Amniotic stem cell (primary cell): ENCODE results near the gene SLC27A6.
"Not testable (repeated sequence)": the region's sequence is repeated elsewhere in the genome, so short reads cannot be mapped to it uniquely, and the experiment has no call there.

Experiments
- DNase-seq: peaks from one replicate; lab custom pipeline; 2025; lab: John Stamatoyannopoulos, UW

Gene SLC27A6

DNA sequence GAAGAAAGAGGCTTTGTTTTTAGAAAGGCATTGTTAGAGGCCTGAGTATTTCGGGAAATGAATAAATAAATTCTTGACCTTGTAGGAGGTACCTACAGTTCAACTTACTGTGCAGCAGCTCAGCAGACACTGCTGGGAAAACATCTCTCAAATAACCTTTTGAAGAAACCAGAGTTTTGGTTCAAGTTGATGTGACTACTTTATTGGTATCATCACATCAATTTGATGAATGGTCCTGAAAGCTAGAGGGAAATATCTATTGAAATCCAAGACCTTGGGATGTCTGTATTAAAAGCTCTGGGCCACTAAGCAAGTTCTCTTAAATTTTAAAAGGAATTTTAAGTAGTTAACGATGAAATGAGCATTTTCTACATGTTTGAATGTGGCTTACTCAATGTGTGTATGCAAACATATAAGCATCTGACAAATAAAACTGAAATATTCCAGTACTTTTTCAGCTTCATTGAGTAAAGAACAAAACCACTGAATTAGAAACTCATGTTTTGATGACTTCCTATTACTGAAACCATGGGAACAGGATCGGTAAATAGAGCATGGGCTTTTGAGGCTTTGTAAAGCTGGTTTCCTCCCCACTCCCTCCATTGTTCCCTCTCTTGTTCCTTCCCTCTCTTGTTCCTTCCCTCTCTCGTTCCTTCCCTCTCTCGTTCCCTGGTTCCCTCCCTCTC, 36.7 kb downstream of the SLC27A6 start:
- DNase-seq: no peak

DNA sequence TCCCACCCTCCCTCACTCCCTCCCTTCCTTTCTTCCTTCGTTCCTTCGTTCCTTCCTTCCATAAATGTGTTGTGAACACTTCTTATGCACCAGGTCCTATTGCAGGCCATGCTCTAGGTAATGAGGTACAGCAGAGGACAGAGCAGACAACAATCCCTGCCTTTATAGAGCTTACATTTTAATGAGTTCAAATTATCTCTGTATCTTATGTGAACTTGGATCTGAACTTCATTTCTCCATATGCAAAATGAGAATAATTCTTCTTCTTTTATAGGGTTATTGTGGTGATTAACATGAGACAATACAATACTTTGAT, 37.2 kb downstream of the SLC27A6 start:
- no peak for DNase-seq

DNA sequence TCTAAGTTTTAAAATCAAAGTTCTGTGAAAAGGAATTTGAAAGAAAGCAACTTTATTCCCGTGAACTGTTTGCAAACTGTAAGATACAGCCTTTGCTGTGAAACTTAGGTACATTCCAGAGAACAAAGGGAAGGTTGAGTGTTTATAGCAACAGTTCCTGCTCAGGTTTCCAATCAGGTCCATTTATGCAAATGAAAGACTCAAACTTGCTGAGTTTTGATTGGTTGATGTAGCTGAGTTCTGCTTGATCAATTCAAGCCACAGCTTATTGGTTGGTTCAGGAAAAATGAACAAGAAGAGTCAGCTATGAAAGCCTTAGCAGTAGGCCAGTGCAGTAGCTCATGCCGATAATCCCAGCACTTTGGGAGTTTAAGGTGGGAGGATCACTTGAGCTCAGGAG, 37.9 kb downstream of the SLC27A6 start:
- DNase-seq: no peak

DNA sequence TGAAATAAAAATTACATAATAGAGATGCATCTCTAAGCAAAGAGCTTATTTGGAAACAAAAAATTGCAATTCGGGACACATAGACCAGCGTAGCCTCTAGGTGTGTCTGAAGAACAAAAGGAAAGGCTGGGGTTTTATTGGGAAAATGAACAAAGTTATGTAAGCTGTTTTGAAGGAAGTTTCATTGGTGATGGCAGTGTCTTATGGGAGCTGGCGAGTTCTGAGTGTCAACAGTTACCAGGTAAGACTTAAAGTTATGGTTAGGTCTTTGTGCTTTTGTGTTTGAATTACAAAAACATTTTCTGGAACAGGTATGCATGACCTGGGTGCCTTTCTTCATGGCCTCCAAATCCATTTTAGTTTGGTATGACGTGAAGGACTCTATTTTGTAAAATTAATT, 48.9 kb downstream of the SLC27A6 start:
- DNase-seq: no peak

DNA sequence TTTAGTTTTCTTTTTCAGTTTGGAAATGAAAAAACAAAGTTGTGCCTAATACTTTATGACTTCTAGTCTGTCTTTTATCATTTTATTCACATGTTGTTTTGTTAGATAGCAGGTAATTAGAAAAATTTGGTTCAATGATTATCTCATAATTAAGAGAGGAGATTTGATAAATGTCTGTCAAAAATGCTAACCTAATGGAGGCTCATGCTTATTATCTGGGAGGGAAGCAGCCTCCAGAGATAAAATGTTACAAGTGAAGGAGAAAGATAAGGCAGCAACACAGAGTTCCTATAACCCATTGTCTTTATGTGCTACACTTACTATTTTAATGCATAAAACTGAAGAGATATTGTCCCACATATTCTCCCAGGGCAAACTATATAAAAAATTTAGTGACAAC, 53.5 kb downstream of the SLC27A6 start:
- no peak for DNase-seq

DNA sequence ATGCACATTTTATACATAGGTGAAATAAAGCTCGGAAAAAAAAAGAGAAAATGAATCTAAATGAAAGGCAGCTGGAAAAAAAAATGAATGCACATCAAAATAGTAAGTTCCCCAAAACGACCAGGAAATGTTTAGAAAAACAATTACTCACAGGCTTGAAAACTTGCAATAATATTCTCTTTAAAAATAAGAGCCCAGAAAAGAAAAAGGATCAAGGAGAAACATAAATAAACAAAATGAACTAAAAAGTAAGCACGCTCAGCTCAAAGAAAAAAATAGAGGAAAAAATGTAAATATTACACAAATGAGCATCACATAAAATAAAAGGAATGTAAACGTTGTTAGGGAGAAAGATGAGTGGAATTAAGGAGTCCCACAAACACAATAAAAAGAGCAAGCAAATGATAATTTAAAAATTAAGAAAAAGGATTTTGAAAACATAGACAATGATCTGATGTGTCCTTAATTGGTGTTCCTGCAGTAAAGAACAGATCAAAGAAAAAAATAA, 54.2 kb downstream of the SLC27A6 start:
- DNase-seq: no peak

DNA sequence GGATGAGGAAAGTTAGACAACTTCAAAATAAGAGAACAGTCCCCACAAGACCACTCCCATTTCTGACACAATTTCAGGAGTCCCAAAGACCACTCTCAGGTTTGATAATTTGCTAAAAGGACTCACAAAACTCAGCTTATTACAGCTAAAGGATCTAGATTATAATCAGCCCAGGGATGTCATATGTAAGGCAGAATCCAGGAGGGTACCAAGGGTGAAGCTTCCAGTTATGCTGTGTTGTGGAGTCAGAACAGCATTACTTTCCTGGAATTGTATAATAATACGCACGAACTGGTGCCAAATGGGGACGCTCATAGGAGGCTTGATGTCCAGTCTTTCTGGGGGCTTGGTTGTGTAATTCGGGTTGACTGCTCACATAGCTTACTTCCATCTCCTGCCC, 55.4 kb downstream of the SLC27A6 start:
- DNase-seq: no peak

DNA sequence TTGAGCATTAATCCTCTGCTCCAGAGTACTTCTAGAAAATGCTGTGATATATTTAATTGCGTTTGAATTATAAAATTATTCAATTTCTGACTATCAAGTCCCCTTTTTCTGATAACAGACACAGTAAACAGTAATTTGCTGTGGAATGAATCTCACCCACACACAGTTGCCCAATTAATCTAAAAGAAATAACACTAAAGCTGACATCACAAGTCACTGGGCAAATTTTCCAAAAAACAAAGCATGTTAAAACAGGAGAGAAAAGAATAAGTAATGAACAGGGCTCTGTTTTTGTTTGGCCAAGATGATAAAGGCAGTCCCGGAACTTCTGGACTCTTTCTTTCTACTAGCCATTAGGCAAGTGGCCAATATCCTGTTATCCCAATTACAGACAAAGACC, 56.5 kb downstream of the SLC27A6 start:
- no peak for DNase-seq

DNA sequence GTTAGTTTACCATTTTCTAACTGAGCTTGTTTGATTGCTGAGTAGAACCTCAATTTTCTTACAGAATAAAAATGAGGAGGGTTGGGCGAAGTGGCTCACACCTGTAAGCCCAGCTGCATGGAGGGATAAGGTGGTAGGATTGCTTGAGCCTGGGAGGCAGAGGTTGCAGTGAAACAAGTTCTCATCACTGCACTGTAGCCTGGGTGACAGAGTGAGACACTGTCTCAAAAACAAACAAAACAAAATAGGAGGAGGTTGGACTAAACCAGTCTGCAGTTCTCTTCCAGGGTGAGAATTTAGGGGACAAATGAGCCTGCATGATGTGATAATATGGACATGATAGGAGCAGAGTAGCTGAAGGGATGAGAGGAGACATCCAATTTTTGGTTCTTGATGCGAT, 57.3 kb downstream of the SLC27A6 start:
- DNase-seq: no peak

DNA sequence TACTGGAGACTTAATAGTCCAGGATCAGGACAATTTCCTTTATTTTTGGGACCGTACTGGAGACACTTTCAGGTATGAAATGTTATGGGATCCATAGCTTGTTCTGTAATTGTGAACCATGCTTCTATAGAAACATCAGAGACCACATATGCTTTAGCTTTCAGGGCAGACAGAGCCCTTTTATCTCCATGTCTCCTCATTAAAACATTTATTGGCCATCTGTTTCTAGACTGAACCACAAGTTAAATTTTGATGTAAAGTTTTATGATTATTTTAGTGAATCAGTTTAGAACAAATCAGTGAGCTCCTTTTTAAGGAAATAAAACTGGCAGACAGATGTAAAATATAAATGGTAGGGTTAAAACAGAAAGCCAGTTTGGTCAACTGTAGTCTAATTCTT, 62.0 kb downstream of the SLC27A6 start:
- DNase-seq: no peak

DNA sequence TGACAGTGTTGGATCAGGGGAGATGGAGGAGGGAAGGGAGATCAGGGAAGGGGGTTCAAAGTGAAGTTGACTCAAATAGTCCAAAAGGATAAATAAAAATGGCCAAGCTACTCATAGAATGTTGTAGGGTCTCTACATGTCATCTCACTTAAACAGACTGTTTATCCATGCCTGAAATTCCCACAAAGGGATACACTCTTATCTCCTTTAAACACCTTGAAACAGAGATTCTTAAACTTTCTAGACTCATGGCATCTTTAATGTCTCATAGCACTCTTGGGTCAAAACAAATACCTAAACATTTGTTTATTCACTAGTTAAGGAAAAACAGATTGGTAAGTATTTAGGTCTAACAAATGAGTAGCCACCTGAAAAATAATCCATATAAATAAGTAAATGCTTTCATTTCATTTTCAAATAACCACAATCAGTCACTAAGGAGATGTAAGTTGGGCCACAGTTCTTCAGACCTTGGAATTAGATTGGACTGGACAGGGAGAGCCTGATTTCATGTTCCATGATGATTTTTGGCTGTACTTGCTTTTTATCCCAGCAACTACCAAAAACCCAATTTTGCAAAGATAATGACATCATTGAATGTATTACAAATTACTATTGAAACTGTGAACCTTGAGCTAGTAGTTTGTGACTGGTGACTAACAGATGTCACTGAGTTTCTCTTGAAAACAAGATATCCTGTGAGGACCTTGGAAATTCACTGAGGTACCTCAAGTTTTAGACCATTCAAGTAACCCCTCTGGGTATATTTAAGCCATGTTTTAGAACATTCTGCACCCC, 66.8 kb downstream of the SLC27A6 start:
- DNase-seq: no peak

DNA sequence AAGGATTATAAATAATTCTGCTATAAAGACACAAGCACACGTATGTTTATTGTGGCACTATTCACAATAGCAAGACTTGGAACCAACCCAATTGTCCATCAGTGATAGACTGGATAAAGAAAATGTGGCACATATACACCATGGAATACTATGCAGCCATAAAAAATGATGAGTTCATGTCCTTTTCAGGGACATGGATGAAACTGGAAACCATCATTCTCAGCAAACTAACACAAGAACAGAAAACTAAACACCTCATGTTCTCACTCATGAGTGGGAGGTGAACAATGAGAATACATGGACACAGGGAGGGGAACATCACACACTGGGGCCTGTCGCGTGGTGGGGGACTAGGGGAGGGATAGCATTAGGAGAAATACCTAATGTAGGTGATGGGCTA, 71.0 kb downstream of the SLC27A6 start:
- DNase-seq: not testable (repeated sequence)

DNA sequence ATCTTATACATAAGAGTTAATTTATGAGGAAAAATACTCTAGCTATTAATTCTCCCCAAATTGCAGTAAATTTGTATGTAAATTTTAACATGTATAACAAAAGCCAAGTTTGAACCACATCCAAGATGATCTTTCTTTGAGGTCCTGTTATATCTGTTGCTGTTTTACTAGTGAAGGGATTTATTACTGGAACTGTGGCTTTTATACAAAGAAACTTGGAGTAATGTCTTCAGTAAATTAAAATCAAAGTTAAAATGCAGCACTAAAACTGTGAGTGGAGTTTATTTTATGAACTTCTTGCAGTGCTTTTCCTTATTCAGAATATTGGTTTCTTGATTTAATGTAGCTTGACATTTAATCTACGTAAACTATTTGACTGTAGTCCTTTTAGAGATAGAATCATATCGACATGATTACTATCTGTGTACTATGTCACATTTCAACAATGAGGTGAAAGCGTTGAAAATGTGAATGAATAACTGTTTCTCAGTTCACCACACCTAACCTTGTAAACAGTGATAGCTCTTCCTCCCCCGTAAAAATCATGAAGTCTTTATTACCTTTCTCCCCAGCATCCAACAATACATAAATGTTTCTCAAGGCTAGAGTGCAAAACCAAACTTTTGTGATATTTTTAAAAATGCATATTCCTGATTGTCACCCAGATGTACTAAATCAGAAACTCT, 76.1 kb downstream of the SLC27A6 start:
- no peak for DNase-seq

DNA sequence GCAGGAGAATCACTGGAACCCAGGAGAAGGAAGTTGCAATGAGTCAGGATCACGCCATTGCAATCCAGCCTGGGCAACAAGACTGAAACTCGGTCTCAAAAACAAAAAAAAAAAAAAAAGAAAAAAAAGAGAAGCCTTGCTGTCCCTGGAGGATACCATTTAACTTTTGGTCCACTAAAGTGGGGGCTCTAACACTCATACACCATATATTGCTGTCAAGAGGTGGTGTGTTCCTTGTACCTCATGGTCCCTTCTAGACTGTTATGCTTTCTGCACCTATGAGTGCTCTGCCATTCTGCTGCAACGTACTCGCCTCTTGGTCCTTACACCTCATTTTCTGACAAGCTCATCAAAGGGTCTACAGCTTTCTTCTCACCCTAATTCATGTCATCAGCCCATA, 77.0 kb downstream of the SLC27A6 start:
- DNase-seq: no peak

DNA sequence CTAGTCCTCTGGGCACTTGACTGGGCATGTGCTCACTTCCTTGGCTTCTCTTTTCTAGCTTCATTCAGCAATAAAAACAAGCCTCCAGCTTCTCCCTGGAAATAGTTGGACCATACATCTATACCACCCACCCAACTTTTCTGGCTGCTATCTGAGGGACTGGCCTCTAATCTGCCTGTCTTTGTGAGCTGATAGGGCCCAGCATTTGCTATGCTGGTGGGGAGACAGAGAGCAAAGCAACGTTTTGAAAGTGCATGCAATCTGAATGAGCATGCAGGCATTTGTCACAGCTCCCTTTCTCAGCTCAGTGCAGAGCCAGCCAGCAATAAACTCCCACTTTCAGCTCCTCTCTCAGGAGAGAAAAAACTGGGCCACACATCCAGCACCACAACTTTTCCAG, 78.6 kb downstream of the SLC27A6 start:
- DNase-seq: no peak

DNA sequence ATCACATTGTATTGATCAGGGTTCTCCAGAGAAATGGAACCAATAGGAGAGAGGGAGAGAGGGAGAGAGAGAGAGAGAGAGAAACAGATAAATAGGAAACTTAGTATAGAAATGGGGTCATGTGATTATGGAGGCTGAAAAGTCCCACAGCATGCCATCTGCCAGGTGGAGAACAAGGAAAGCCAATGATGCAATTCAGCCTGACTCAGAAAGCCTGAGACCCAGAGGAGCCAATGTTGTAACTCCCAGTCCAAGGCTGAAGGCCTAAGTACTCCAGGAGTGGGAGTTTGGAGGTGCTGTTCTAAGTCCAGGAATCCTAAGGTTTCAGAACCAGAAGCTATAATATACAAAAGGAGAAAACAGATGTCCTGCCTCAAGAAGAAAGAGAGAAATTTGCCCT, 80.9 kb downstream of the SLC27A6 start:
- DNase-seq: no peak

DNA sequence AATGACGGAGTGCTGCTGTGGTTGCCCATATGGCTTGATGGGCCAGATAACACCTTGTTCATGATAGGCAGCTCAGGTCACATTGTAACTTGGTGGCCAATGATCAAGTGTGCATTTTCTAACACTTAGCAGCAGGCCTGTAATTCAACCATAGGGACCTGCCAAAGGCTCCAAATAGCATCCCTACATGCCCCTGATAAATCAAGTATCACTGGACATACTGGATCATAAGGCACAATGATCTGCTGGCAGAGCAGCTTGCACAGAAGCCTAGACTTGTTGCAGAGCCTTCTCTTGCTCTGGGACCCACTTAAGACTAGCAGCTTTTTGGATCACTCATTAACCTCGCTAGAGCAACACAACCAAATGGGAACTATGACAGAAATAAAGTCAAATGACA, 83.2 kb downstream of the SLC27A6 start:
- no peak for DNase-seq

DNA sequence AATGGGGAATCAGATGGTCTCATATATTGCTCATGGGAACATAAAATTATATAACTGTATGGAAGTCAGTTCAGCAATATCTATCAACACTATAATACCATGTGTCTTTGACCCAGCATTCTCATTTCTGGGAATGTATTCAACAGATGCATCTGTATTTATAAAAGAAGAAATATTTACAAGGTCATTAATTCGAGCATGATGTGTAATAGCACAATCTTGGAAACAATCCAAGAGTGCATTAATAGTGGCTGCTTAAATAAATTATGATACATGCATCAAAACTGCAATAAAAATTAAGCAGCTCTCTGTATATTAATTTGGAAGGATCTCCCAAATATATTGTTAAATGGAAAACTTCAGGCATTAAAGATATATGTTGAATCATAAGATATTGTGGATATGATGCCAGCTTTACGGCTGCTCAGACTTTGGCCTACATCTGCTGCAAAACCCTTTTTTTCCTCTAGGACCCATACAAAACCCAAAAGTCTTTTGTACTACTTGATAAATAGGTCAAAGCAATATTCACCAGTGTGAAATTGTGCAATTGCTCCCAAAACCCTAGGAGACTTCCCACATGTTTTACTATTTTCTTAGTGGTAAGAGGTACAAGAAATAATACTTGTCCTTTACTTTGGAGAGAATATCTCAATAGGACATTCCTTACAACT, 84.0 kb downstream of the SLC27A6 start:
- no peak for DNase-seq

DNA sequence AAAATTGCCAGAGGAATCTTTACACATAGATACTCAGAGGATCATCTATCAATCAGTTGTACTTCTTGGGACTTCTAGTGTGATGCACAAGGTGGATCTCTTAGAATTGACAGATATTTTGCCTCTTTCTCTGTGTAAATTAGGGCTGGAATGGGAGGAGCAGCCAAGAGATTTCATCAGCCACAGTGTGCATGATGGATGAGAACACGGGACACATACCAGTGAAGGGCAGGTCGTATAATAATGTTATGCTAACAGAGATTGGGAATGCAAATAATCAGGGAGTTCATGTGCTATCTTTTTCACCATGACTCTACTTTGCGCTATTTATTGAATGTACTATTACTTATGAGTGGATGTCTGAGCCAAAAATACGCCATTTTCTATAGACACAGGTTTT, 86.0 kb downstream of the SLC27A6 start:
- no peak for DNase-seq

DNA sequence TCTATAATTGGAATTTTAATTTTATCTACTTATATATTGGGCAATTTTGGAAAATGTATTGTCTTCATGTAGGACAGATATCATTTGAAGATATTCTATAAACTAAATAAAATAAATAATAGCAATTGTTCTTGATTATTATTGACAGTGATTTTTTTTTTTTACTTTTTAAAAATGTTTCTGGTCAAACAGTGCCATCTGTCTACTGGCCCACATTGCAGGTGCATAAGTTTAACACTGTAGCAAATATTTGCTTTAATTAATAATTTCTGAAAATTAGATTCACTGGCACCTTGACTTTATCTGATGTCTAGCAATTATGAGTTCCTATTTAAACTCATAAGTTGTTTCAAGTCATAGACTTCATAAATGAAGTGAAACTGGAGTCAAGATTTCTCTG, 88.2 kb downstream of the SLC27A6 start:
- no peak for DNase-seq

DNA sequence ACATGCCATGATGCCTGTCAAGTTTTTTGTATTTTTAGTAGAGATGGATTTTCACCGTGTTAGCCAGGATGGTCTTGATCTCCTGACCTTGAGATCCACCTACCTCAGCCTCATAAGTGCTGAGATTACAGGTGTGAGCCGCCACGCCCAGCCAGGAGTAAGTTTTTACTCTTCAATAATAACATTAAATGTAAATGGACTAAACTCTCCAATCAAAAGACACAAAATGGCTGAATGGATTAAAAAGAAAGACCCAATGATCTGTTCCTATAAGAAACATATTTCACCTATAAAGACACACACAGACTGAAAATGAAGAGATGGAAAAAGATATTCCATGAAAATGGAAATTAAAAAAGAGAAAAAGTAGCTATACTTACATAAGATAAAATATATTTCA, 92.0 kb downstream of the SLC27A6 start:
- no peak for DNase-seq

DNA sequence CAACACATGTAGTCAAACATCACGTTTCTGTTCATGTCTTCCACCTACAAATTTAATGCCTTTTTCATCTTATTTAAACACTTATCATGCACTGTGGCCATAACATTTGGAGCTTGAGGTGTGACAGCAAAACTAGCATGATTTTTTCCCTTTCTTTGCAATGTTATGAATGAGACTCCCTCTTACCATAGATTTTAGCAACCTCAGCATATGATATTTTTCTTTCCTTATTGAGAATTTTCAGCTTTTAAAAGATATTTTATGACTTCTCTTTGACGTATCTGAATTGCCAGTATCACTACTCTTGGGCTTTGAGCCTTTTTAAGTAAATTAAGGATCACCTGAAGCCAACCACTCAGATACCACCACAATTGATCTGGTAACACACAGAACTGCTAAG, 96.6 kb downstream of the SLC27A6 start:
- DNase-seq: no peak
